ENCODE measurements around the gene AP2A1. TPM values are rescaled to one million over a fixed set of nuclear protein-coding genes. Genes with fewer than 3 reads are reported as not detected.

AP2A1 gene
- total and polyA plus RNA-seq, 9 of the 15 experiments (the other 6 are each of a cell fraction or from before 2014, with no cell fraction given) = 0.55 to 150 (median 31.9) TPM

- no peak for TF ChIP-seq AFF1 (IDR thresholded peaks at IDR 0.05; ENCODE audit: low read depth in 1 of 2, partially characterized antibody in 2 of 2)
- TF ChIP-seq ZNF318 (IDR thresholded peaks at IDR 0.05; ENCODE audit: borderline replicate concordance in 1 of 2, low read depth in 1 of 2) = no peak
- TF ChIP-seq ZNF12 (CRISPR knock-in tag; IDR thresholded peaks at IDR 0.05) = no peak
- TF ChIP-seq ZNF57 (CRISPR knock-in tag; IDR thresholded peaks at IDR 0.05) = no peak
- 0 out of 2 replicates have a peak, but pooled peaks have one; percentile 58 for TF ChIP-seq PHF21A (IDR thresholded peaks at IDR 0.05; ENCODE audit: borderline replicate concordance, low read depth)
- TF ChIP-seq HMBOX1 (IDR thresholded peaks at IDR 0.05) = peak; percentile 82
- TF ChIP-seq ZNF398 (CRISPR knock-in tag; IDR thresholded peaks at IDR 0.05) = no peak
These were observed 9.1 kb downstream of the AP2A1 start (continued) for GRCh38 chr19:49775742-49776370.
